HFF-Myc (cell line): ENCODE data around the gene JMJD7.

Experiments used
- DNase-seq: peaks from one replicate; pipeline ENCODE4 v3.0.0-alpha.2; 2011; ENCODE audit warnings: low read depth; ENCODE audit errors: extremely low read depth
- H3K4me3 ChIP-seq: replicated peaks from 2 replicates; pipeline ENCODE4 v1.5.1; 2011; ENCODE audit warnings: low read depth, mild to moderate bottlenecking, control low read depth, low read length
- CTCF ChIP-seq: IDR thresholded peaks from 2 replicates; pipeline ENCODE4 v1.5.1; 2012; ENCODE audit warnings: mild to moderate bottlenecking, low read depth, low read length, control low read depth; ENCODE audit errors: missing control alignments

JMJD7 gene

GRCh38 chr15:41841131-41841530 is 13.2 kb downstream of the JMJD7 start:
- no peak overlapping the region for H3K4me3 ChIP-seq
- no peak for TF ChIP-seq CTCF
- DNase-seq: no peak

GRCh38 chr15:41842229-41842628 is 14.3 kb downstream of the JMJD7 start:
- no peak overlapping the region for H3K4me3 ChIP-seq
- DNase-seq: no peak
- no peak for TF ChIP-seq CTCF

- H3K4me3 ChIP-seq: no peak overlapping the region
- no peak for DNase-seq
- no peak for TF ChIP-seq CTCF
These were observed 15.7 kb downstream of the JMJD7 start for GRCh38 chr15:41843571-41843970.

- DNase-seq: no peak
- H3K4me3 ChIP-seq: no peak overlapping the region
- TF ChIP-seq CTCF: no peak
These were observed 16.9 kb downstream of the JMJD7 start for GRCh38 chr15:41844814-41845213.

GRCh38 chr15:41847206-41847605 is 19.3 kb downstream of the JMJD7 start:
- no peak overlapping the region for H3K4me3 ChIP-seq
- no peak for TF ChIP-seq CTCF
- no peak for DNase-seq

- no peak for TF ChIP-seq CTCF
- H3K4me3 ChIP-seq: no peak overlapping the region
- DNase-seq: no peak
These were observed 20.1 kb downstream of the JMJD7 start for GRCh38 chr15:41847981-41848380.

- no peak for DNase-seq
- no peak for TF ChIP-seq CTCF
- no peak overlapping the region for H3K4me3 ChIP-seq
These were observed 20.7 kb downstream of the JMJD7 start for GRCh38 chr15:41848631-41849030.
